Neural progenitor cell (in vitro differentiated cells): Measurements from ENCODE around the gene COQ10B. TPM values are rescaled to one million over a fixed set of nuclear protein-coding genes. Genes with fewer than 3 reads are reported as not detected.

Experiments
- DNase-seq: peaks from one replicate; pipeline ENCODE4 v3.0.0-alpha.2; 2016; ENCODE audit warnings: low spot score
- H2AFZ ChIP-seq: fragments of 200-600 bp; sonication (generic); replicated peaks from 2 replicates; pipeline ENCODE4 v1.6.1; 2016; ENCODE audit warnings: antibody characterized with exemption
- H3F3A ChIP-seq: fragments of 200-600 bp; sonication (generic); 2 replicates; pipeline ENCODE4 v1.6.1; 2016; ENCODE audit warnings: antibody characterized with exemption, low read depth
- H3K27ac ChIP-seq: fragments of 200-600 bp; sonication (generic); 2 replicates; pipeline ENCODE4 v1.5.1; 2016; ENCODE audit warnings: mild to moderate bottlenecking
- H3K27me3 ChIP-seq: fragments of 200-600 bp; sonication (generic); 2 replicates; pipeline ENCODE4 v1.6.1; 2016; ENCODE audit warnings: mild to moderate bottlenecking, moderate library complexity
- H3K36me3 ChIP-seq: fragments of 200-600 bp; sonication (generic); 2 replicates; pipeline ENCODE4 v1.5.1; 2016
- H3K4me1 ChIP-seq: fragments of 200-600 bp; sonication (generic); 2 replicates; pipeline ENCODE4 v1.6.1; 2016; ENCODE audit warnings: mixed run types
- H3K4me2 ChIP-seq: fragments of 200-600 bp; sonication (generic); 2 replicates; pipeline ENCODE4 v1.6.1; 2016
- H3K4me3 ChIP-seq: fragments of 200-600 bp; sonication (generic); 2 replicates; pipeline ENCODE4 v1.5.1; 2016
- H3K79me2 ChIP-seq: fragments of 200-600 bp; sonication (generic); 2 replicates; pipeline ENCODE4 v1.6.1; 2016; ENCODE audit warnings: low read depth
- H3K9ac ChIP-seq: fragments of 200-600 bp; sonication (generic); 2 replicates; pipeline ENCODE4 v1.6.1; 2016
- H3K9me3 ChIP-seq: fragments of 200-600 bp; sonication (generic); 2 replicates; pipeline ENCODE4 v1.5.1; 2016; ENCODE audit warnings: low read depth
- H4K20me1 ChIP-seq: fragments of 200-600 bp; sonication (generic); 2 replicates; pipeline ENCODE4 v1.6.1; 2016; ENCODE audit warnings: low read depth
- H3K27ac Mint-ChIP-seq: 3 replicates; pipeline ENCODE4 v1.8.0; 2021; ENCODE audit warnings: mixed read lengths
- H3K27me3 Mint-ChIP-seq: 2 replicates; pipeline ENCODE4 v1.8.0; 2022; ENCODE audit warnings: low read depth, mild to moderate bottlenecking, inconsistent platforms, moderate library complexity, mixed read lengths; ENCODE audit not compliant: insufficient read depth
- H3K36me3 Mint-ChIP-seq: 3 replicates; pipeline ENCODE4 v1.8.0; 2021; ENCODE audit warnings: mixed read lengths
- H3K4me1 Mint-ChIP-seq: 3 replicates; pipeline ENCODE4 v1.8.0; 2021; ENCODE audit warnings: mixed read lengths
- H3K4me3 Mint-ChIP-seq: 3 replicates; pipeline ENCODE4 v1.8.0; 2021; ENCODE audit warnings: mild to moderate bottlenecking, moderate library complexity, mixed read lengths
- H3K9me3 Mint-ChIP-seq: 3 replicates; pipeline ENCODE4 v1.8.0; 2020; ENCODE audit warnings: mixed read lengths
- CTCF ChIP-seq: fragments of 200-600 bp; sonication (generic); IDR thresholded peaks from 2 replicates; pipeline ENCODE4 v1.5.1; 2017; ENCODE audit warnings: antibody characterized with exemption, mild to moderate bottlenecking
- EZH2 ChIP-seq: fragments of 200-600 bp; sonication (generic); IDR thresholded peaks from 2 replicates; pipeline ENCODE4 v1.6.1; 2017; ENCODE audit warnings: antibody characterized with exemption, mild to moderate bottlenecking, moderate library complexity
- EZH2phosphoT487 ChIP-seq: fragments of 200-600 bp; sonication (generic); IDR thresholded peaks from 2 replicates; pipeline ENCODE4 v1.6.1; 2017; ENCODE audit warnings: antibody characterized with exemption
- total RNA-seq: library from RNA; depleted of rRNA; stranded (reverse); fragments of >200 nt; gene quantifications from 2 replicates; pipeline ENCODE4 v1.2.3, GENCODE V29; 2015; ENCODE audit warnings: low replicate concordance

Gene COQ10B
- total RNA-seq: 14.0 and 20.1 TPM in 2 replicates

DNA sequence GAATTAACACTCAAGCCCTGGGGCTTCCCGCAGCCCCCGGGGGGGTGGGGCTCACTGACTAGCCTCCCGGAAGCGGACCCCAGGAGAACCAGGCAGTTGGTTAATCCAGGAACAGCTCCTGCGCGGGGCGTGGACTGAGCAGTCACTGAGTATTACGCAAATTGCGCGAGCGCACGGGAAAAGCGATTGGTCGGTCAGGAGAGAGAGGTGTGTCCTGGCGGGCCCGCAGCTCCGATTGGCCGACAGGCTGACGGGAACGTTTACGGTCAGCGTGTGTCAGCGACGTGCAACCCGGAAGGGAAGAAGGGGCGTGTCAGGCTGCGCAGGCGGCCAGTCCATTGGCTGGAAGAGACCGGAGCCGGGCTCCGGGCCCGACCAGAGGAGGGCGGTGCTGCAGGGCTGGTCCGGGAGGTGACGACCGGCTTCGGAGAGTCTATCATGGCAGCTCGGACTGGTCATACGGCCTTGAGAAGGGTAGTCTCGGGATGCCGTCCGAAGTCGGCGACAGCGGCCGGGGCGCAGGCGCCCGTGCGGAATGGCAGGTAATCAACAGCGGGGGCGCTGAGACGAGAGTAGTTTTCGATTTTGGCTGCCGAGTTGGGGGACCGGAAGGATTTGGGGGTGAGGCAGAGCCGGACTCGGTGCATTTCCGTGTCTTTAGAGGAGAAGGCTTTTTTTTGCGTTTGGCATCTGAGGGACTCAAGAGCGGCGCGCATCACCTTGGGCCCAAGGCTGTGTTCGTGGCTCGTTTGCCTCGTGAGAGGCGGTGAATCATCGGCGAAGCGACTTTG lies at the start of gene COQ10B:
TSS of gene COQ10B (plus strand) at position 430 of the 791 bp plus-strand sequence. CDS start at position 439, 9 bp downstream.
- Histone ChIP-seq H3K4me2 (peak within 1 kb of the TSS; percentile 77), H3K9ac (peak within 1 kb of the TSS; percentile 66), H3F3A (peaks cover 19% of the 10 kb centered on the region), H3K27me3 (no peaks in the 10 kb centered on the region), H3K27ac (peak within 1 kb of the TSS; percentile 88), H3K36me3 (no peaks in the 10 kb centered on the region), H3K4me3 (peak within 1 kb of the TSS; percentile 74), H3K79me2 (peaks cover 44% of the 10 kb centered on the region), H2AFZ (peak within 1 kb of the TSS; percentile 94), H3K4me1 (peaks cover 11% of the 10 kb centered on the region), H3K9me3 (no peaks in the 10 kb centered on the region), H4K20me1 (no peaks in the 10 kb centered on the region)
- Mint-ChIP-seq H3K4me3 (peak within 1 kb of the TSS; percentile 100), H3K36me3 (no peaks in the 10 kb centered on the region), H3K9me3 (no peaks in the 10 kb centered on the region), H3K27me3 (peaks cover 2% of the 10 kb centered on the region), H3K27ac (peak within 1 kb of the TSS; percentile 99), H3K4me1 (peaks cover 19% of the 10 kb centered on the region)
- DNase-seq: peak; percentile 99
- TF ChIP-seq CTCF: peak; percentile 37
- no peak for TF ChIP-seq EZH2

- Histone ChIP-seq H3K4me1 (no peaks in the 10 kb centered on the region), H3K4me3 (no peak overlapping the region), H3K9ac (no peak overlapping the region), H4K20me1 (peaks cover 22% of the 10 kb centered on the region), H3K27me3 (no peaks in the 10 kb centered on the region), H3K27ac (no peak overlapping the region), H3K79me2 (peaks cover 16% of the 10 kb centered on the region), H3K9me3 (no peaks in the 10 kb centered on the region), H3F3A (peaks cover 36% of the 10 kb centered on the region), H3K4me2 (no peak overlapping the region), H2AFZ (no peak overlapping the region), H3K36me3 (peaks cover 67% of the 10 kb centered on the region)
- Mint-ChIP-seq H3K36me3 (peaks cover 35% of the 10 kb centered on the region), H3K9me3 (no peaks in the 10 kb centered on the region), H3K27ac (no peak overlapping the region), H3K27me3 (no peaks in the 10 kb centered on the region), H3K4me3 (no peak overlapping the region), H3K4me1 (no peaks in the 10 kb centered on the region)
- TF ChIP-seq EZH2phosphoT487 (no peak), EZH2 (no peak), CTCF (no peak)
- DNase-seq: no peak
Measured at GRCh38 chr2:197405582-197405981, 47.8 kb upstream of the COQ10B start.

GRCh38 chr2:197414039-197414438 lies 39.3 kb upstream of the COQ10B start:
- H3K4me2 ChIP-seq: no peak overlapping the region
- H3K27me3 ChIP-seq: no peaks in the 10 kb centered on the region
- no peak for TF ChIP-seq EZH2phosphoT487
- TF ChIP-seq CTCF: no peak
- TF ChIP-seq EZH2: no peak
- H3K4me1 ChIP-seq: no peaks in the 10 kb centered on the region
- H3K79me2 ChIP-seq: peaks cover 74% of the 10 kb centered on the region
- Mint-ChIP-seq H3K9me3 (no peaks in the 10 kb centered on the region), H3K4me3 (no peak overlapping the region), H3K27me3 (no peaks in the 10 kb centered on the region), H3K36me3 (peaks cover 42% of the 10 kb centered on the region), H3K27ac (no peak overlapping the region), H3K4me1 (no peaks in the 10 kb centered on the region)
- H3K4me3 ChIP-seq: no peak overlapping the region
- H3K9ac ChIP-seq: no peak overlapping the region
- DNase-seq: no peak
- H3K27ac ChIP-seq: no peak overlapping the region
- no peaks in the 10 kb centered on the region for H3K9me3 ChIP-seq
- H4K20me1 ChIP-seq: peaks cover 31% of the 10 kb centered on the region
- peaks cover 4% of the 10 kb centered on the region for H3F3A ChIP-seq
- peaks cover 44% of the 10 kb centered on the region for H3K36me3 ChIP-seq
- H2AFZ ChIP-seq: no peak overlapping the region
